ENCODE measurements around the gene YIF1A.
"Not testable (repeated sequence)": the region's sequence is repeated elsewhere in the genome, so short reads cannot be mapped to it uniquely, and the experiment has no call there.

The YIF1A gene

DNA sequence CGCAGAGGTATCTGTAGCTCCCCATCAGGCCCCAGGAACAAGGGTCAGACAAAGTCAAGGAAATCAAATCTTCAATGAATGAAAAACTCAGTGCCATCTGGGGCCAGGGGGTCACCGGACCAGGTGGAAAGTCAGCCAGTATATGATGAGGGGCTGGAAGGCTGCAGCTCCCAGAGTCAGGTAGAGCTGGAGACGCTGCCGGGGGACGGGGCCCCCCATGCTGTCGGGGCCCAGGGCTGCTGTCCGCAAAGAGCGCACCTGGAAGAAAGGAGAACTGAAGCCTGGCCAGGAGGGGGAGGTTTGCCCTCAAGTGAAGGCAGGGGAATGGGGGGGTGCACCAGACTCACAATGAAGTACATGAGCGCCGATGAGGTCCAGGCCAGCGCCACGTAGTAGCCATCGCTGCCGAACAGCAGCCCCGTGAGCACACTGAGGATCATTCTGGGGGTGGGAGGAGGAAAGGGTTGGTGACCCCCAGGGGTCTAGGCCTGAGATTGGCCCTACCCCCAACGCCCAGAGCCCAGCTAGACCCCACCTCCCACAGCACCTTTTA, 4.3 kb downstream of the YIF1A start:
- no peak for DNase-seq

DNA sequence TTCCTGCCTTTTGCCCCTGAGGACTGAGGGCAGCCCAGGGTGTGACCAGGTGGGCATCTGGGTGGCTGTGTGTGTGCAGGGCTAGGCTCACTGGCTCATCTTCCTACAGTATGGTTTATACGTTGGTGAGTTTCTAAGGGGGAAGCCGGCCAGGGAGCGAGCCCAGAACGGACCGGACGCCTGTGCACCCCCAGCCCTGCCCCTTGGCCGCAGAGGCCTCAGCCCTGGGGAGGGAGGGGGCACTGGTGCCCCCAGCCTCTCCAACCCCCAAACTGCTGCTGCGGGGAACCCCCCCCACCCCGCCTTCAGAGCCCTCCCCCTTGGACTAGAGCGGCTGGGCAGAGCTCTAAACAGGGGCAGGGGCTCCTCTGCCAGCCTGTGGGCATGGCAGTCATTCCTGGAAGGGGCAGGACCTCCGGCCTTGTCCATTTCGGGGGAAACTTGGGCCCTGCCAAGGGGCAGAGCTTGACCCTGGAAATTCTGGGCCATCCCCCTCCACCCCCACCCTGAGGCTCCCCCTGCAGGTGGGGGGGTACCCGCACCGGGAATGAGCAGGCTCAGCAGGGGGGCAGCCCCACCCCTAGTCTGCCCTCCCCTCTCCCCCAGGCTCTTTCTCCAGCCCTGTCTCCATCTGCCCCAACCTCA, 5.4 kb downstream of the YIF1A start:
- DNase-seq = no peak

DNA sequence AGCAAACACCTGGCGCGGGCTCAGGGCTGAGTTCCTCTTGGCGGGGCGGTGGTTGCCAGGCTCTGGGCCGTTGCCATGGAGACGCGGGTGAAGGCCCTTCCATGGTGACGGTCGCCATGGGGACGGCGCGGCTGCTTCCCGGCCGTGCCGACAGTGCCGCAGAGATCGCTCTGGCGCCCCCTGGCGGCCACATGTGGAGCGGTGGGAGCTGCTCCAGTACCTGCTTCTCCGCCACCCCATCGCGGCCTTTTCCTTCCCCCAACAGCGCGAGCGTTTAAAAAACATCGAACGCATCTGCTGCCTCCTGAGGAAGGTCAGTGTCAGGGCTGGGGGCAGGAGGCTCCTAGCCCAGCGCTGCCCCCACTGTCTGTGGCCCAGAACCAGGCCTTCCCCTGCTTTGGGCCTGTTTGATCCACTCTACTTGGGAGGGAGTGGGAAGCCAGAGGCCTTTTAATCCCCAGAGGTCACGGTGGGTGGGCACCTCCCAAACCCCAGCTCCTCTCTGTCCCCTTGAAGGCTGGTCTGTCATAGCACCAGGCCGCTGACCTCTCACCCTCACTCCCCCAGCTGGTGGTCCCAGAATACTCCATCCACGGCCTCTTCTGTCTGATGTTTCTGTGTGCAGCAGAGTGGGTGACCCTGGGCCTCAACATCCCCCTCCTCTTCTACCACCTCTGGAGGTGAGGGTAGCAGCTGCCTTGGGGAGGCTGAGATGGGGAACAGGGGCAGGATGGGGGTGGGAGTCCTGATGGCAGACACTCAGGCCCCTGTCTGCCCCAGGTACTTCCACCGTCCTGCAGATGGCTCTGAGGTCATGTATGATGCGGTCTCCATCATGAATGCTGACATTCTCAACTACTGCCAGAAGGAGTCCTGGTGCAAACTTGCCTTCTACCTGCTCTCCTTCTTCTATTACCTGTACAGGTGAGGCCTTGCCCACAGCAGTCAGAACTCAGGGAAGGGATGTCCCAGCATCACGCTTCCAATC, 6.2 kb downstream of the YIF1A start:
- DNase-seq = peak; percentile 99

DNA sequence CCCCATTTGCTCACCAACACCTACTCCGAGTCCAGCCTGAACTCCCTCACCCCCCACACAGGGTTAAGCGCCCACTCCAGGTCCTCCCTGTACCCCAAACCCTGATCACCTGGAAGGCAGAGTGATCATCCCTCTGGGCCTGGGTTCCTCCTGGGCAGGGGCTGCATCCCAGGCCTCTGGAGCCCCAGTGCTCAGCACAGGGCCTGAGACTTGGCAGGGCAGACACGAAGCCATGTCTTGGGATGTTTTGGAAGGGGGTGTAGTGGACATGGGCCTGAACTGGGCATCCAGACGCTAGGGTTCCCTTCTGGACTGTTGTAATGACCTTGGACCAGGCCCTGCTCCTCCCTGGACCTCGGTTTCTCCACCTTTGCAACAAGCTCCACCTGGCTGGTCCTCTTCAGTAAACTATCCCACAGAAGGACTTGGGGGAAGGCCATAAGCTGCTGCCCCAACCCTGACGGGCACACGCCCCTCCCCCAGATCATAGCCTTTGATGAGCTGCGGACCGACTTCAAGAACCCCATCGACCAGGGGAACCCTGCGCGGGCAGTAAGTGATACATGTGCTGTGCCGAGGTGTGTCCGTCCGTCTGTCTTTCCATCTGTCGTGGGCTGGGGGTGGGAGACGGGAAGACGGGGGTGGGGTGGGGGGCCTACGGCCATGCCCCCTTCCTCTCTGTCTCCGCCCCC, 7.0 kb downstream of the YIF1A start:
- no peak for DNase-seq

DNA sequence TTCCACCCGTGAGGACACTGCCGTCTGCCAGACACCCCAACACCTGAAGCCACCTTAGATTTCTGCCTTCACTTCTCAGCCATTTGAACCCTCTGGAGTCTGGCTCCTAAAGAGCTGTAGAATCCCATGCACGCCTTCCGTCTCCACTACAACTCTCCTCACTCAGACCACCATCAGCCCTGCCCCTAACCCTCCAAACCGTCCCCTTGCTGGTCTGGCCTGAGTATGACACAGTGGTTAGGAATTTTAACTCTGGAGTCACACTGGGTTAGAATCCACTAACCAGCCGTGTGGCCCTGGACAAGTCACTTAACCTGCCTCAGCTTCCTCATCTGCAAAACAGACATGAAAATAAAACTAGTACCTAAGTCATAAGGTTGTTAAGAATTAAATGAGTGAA, 7.9 kb downstream of the YIF1A start:
- DNase-seq = no peak

DNA sequence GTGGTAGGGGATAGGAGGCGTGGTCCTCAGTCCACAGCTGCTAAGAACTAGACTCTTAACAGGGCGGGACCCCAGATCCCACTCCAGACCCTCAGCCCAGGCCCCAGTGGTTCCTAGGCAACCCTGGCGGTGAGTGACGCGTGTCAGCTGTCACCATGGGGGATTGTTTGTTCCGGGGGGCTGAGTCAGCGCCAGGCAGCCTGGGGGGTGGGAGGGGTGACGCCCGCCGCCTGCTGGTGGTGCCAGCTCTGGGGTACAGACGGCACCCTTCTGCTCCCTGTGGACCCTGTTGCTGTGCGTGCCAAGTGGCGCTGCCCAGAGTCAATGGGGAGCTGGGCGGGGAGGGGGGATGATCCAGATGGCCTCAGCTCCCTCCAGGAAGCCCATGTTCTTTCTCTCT, 8.5 kb downstream of the YIF1A start:
- no peak for DNase-seq

DNA sequence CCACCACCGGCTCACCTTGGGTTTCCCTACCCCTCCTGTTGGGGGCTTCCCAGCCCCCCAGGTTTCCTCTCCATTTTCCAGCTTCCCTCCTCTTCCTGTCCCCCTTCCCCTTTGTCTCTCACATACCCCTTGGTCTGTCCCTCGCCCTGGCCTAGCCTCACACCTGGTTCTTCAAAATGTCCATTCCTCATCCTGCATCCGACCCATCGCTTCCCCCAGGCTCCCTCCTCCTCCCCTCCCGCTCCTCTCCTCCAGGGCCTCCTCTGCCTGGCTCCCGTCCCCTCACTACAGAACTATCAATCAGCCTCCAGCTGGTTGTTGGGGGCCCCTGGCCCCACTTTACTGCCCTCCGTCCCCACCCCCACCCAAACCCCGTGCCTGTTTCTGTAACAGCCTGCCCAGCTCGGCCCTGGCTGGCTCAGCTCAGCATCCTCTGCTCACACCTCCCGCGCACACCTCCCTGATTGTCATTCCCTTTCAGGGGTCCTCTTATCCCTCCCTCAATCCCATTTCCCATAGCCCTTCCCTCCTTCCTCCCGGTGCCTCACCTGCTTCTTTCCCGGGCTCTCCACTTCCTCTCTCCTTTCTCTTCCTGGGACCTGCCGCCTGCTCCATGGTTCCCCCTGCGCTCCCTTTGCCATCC, 9.7 kb downstream of the YIF1A start:
- DNase-seq = no peak

DNA sequence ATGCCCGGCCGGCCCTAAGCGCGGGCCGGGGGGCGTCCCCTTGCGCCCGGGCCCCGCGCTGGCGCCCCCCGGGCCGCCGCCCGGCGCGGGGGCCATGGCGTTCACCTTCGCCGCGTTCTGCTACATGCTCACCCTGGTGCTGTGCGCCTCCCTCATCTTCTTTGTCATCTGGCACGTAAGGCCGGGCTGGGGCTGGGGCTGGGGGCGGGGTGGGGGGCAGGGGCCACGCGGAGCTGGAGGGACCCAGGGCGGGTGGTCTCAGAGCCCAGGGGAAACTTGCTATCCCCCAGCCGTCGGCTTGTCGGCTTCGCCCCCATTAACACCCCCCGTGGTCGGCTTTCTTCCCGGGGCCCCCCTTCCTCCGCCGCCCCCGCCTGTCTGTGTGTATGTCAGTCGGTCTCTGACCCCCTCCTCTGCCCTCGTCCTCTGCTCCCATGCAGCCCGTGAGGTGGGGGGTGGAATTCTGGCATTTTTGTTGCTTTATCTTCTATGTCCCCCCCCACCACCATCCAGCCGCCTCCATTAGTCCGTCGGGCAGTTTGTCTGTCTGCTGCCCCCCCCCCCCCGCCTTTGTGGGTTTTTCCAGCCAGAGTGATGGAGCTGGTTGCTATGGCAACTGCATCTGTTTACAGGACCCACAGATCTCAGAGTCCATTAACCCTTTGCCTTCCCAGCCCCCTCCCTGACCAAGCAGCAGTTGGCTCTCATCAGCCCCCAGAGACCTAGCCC, 10.4 kb downstream of the YIF1A start:
- DNase-seq = no peak

DNA sequence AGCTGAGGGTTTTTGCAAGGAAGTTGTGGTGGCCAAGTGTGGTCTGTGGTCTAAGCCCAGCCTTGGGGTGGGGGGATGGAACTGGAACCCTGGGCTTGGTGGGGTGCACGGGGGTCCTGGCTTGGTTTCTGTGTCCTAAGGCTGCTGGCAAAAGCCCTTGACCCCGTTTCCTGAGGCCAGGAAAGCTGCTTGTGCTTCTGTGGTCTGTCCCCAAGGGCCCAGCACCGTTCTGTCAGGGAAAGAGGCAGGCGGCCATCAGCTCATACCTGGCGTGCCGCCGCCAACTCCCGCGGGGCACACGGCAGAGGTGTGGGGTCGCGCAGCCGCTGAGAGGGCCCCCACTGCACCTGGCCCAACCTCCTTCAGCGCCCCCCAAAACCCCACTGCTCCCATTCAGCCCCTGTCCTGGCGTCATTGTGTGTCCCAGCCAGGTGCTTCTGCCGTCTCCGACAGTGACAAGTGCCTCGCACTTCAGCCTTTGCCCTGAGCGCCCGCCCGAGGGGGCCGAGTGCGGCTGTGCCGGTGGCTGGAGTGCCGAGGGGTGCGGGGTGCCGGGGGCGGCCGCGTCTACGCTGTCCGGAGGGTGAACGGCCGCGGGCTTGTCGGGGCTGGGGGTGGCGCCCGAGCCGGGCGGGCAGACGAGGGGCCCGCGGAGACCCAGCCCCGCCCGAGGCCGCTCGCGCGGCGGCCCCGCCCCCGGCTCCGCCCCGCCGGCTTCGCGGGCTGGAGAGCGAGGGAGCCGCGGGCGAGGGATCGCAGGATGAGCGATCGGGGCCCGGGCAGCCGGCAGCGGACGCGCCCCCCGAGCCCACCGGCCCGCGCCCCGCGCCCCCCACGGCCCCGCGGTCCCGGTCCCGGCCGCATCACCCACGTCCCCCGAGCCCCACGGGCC, 11.2 kb downstream of the YIF1A start, which contains the start of gene CNIH2:
TSS of gene CNIH2 (plus strand) at position 705 of the 892 bp plus-strand sequence. CDS start 282 bp downstream, outside the sequence.
- peak; percentile 34 to 54 for DNase-seq

DNA sequence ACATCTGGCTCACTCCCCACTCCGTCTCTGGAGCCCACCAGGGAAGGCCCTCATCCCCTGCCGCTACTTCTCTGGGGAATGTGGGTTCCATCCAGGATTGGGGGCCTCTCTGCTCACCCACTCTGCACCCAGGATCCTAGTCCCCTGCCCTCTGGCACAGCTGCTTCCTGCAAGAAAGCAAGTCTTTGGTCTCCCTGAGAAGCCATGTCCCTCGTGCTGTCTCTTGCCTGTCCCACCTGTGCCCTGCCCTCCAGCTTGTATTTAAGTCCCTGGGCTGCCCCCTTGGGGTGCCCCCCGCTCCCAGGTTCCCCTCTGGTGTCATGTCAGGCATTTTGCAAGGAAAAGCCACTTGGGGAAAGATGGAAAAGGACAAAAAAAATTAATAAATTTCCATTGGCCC, 11.9 kb downstream of the YIF1A start:
- not testable (repeated sequence) for DNase-seq

DNA sequence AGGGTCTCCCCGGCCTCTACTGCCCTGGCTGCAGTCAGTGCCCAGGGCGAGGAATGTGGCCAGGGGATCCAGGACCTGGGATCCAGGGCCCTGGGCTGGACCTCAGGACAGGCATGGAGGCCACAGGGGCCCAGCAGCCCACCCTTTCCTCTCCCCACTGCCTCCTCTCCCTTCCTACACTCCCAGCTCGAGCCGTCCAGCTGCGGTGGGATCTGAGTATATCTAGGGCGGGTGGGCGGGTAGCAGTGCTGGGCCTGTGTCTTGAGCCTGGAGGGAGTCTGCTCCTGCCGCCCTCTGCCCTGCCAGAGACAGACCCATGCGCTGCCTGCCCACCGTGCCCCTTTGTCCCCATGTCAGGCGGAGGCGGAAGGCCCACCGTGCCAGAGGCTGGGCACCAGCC, 12.3 kb downstream of the YIF1A start:
- not testable (repeated sequence) for DNase-seq

DNA sequence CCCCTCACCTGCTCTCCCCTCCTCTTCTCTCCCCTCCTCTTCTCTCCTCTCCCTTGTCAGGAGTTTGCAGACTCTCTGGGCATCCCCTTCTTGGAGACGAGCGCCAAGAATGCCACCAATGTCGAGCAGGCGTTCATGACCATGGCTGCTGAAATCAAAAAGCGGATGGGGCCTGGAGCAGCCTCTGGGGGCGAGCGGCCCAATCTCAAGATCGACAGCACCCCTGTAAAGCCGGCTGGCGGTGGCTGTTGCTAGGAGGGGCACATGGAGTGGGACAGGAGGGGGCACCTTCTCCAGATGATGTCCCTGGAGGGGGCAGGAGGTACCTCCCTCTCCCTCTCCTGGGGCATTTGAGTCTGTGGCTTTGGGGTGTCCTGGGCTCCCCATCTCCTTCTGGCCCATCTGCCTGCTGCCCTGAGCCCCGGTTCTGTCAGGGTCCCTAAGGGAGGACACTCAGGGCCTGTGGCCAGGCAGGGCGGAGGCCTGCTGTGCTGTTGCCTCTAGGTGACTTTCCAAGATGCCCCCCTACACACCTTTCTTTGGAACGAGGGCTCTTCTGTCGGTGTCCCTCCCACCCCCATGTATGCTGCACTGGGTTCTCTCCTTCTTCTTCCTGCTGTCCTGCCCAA, 12.8 kb downstream of the YIF1A start:
- no peak for DNase-seq

DNA sequence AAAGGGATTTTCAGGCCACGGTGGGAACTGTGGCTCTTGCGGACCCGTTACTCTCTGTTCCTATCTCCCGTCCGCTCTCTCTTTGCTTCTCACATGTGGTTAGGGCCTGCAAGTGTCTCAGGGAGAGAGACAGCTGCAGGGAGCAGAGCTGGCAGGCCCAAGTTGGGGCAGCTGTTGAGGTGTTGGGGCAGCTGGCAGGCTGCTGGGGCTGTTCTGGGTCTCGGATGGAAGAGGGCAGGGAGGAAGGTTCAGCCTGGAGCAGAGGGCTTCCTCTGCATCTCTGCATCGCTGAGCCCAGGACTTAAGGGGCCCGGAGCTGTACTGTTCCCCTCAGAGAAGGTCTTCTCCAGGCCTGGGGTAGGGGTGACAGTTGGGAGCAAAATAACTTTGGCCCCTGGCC, 13.5 kb downstream of the YIF1A start:
- no peak for DNase-seq

DNA sequence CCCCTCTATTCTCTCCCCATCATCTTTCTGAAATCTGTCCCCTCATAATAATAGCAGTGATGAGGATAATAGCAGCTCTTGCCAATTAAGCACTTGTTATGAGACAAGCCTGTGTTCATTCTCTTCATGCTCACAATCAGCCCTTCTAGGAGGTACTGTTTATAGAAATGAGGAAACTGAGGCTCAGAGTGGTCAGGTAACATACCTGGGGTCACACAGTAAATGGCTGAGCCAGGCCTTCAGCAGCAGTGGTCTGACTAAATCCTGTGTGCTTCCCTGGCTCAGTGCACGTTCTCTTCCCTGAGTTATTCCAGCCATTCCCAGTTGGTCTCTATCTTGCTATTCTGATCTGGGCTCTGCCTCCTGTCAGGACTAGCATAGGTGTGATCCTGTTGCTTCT, 14.7 kb downstream of the YIF1A start:
- DNase-seq = no peak

DNA sequence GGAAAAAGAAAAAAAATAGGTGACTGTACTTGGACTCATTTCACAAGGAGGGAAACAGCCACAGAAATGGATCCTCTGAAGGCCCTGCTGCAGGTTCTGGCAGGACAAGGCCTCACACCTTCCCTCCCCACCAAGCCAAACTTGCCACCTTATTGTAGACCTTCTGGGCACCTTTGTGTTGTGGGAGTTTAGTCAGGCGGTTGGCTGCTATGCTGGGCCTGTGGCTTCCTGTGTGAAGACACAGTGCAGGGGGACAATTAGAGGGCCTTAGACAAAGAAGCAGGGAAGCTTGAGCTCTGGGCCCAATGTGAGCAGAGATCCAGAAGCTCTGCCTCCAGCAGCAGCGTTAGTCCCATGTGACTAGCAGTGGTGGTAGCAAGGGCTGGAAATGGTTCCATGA, 16.3 kb downstream of the YIF1A start:
- DNase-seq = no peak

DNA sequence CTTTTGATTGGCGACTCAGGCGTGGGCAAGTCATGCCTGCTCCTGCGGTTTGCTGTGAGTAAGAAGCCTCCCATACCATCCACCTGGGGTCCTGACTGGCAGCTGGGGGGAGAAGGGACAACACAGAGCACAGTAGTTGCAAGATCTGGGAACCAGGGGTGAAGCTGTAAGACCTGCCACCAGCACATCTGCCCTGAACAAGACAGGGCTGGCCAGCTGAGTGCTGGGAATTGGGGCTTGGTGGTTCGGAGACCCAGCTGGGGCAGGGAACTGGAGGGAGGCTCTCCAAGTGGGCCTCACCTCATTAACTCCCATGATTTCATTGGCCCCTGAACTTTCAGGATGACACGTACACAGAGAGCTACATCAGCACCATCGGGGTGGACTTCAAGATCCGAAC, 17.1 kb downstream of the YIF1A start:
- DNase-seq = no peak

DNA sequence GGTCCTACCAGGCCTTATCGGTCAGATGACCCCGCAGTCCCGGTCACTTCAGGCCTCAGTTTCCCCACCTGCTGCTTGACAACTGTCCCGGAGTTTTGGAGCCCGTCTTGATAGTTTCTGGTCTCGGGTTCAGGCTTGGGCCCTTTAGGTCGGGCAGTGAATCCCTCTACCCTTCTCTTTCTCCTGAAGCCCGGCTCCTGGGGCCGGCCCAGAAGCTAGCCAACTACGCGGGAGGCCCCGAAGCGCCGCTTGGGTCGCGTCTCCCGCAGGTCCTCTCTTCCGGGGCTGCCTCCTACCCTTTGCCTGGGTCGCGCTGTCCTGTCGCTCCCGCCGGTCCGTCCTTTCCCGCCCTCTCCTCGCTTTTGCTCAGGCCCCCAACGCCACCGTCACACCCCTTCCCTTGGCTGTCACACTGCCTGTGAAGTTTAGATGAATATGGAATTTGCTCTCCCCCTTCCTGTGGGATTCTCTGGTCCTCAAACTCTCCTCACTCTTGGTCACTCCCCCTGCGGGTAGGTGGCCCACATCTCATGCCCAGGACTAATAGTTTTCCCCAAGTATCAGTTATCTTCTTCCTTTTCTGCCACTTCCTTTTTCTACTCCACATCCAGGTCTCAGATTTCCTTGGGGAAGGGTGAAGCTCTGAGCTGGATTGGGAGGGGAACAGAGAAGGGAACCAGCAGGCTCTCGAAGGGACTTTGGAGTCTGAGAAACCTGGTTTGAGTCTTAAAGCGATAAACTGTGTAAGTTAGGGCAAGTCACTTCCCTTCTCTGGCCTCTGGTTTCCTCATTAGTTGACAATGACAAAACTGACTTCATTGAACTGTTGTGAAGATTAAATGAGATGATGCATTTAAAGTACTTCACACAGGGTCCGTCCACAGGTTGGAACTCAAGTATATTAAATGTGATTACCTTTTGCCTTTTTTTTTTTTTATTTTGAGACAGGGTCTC, 19.7 kb downstream of the YIF1A start:
- DNase-seq = peak in 1 of 2 experiments; percentile 36

DNA sequence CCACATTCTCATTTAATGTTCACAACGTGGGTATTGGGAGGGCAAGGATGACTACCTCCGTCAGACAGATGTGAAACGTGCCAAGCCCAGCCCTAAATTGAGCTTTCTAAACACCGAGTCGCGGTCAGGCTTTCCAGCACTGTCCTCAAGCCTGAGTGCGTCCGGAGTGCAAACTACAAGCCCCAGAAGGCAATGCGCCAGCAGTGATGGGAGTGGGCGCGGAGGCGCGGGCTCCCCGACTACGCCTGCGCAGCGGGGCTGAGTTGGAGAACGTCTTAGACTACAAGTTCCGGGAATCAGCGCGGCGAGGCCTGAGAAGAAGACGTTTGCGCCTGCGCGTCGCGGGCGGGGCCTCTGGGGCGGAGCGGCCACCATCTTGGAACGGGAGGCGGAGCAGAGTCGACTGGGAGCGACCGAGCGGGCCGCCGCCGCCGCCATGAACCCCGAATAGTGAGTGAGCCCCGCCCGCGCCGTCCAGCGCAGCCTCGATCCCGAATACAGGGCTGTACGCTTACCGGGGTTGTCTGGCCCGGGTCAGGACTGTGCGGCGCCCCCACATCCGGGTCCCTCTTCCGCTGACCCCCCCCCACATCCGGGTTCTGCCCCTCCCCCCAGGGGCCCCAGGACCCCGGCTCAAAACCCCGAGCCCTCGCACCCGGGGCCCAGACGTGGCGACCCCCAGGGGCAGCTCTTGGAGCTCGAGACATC, 20.5 kb downstream of the YIF1A start, which contains the start of gene RAB1B:
TSS of gene RAB1B (plus strand) at position 396 of the 708 bp plus-strand sequence. CDS start at position 437, 41 bp downstream.
- DNase-seq = peak; percentile 99 to 100

Data from activated CD4-positive, alpha-beta T cell treated with anti-CD3 and anti-CD28 coated beads, Interleukin-2, amount 50 U/mL, for 48 hours (primary cell).